ENCODE results near the gene NDUFS6. TPM values are rescaled to one million over a fixed set of nuclear protein-coding genes. Genes with fewer than 3 reads are reported as not detected.

NDUFS6 gene
- total and polyA plus RNA-seq, 2 of the 4 experiments (the other 2 are of a cell fraction), result 10.4 to 69.0 TPM

- peak; percentile 92 for DNase-seq
- 56% methylated on average over 2 of the region's 8 CpGs; no CpG with 5 or more reads in 1 of the 2 experiments for WGBS, 2 experiments (ENCODE audit: extremely low coverage in 2 of 2, insufficient read length in 1 of 2)
- Histone ChIP-seq H4K20me1 (ENCODE audit: insufficient read depth, low read length) (no peaks in the 10 kb centered on the region), H4K5ac (ENCODE audit: low read depth, low read length) (peak overlapping the region; percentile 41; the same call in 1 of the 2 replicates), H3K4me1 (ENCODE audit: control insufficient read depth, insufficient read depth, low read length) (peaks cover 26% of the 10 kb centered on the region), H2AK9ac (replicated peaks; ENCODE audit: low read depth, low read length, poor library complexity) (no peak overlapping the region), H3K27ac (ENCODE audit: insufficient read depth, low read length) (peak overlapping the region; percentile 18), H3K4me2 (ENCODE audit: low read depth, low read length) (no peak overlapping the region), H2BK120ac (ENCODE audit: low read depth, low read length) (peak overlapping the region; percentile 96), H3K23ac (ENCODE audit: low read depth, low read length) (0 out of 2 replicates have a peak overlapping the region, but pooled peaks have one; percentile 1), H3K18ac (ENCODE audit: low read depth, low read length) (peak overlapping the region; percentile 67; the same call in 1 of the 2 replicates), H3K27me3 (ENCODE audit: control insufficient read depth, insufficient read depth, low read length) (no peaks in the 10 kb centered on the region), H3K9me1 (ENCODE audit: insufficient read depth, low read length) (peaks cover 12% of the 10 kb centered on the region), H2BK20ac (ENCODE audit: low read depth, low read length) (peak overlapping the region; percentile 30; the same call in 1 of the 2 replicates), H3K9me3 (ENCODE audit: control insufficient read depth, insufficient read depth, low read length) (no peaks in the 10 kb centered on the region), H3K4ac (ENCODE audit: low read depth, low read length) (peak overlapping the region; percentile 34), H2BK5ac (ENCODE audit: low read depth, low read length, poor library complexity, severe bottlenecking) (peak overlapping the region; percentile 99), H3K36me3 (ENCODE audit: control insufficient read depth, insufficient read depth, low read length) (peaks cover 22% of the 10 kb centered on the region), H3K4me3 (ENCODE audit: insufficient read depth, low read depth, low read length) (no peak overlapping the region), H3K79me1 (ENCODE audit: low read depth in 1 of 2, low read length in 2 of 2) (peaks cover 9 to 54% of the 10 kb centered on the region in 2 experiments; a peak in 3 of 4 replicates), H4K91ac (ENCODE audit: insufficient read depth, low read depth, low read length) (peak overlapping the region; percentile 35), H4K8ac (ENCODE audit: low read depth in 2 of 2, low read length in 2 of 2) (peak overlapping the region; percentile 39 to 52; a peak in 3 of 4 replicates), H3K14ac (replicated peaks; ENCODE audit: low read depth, low read length) (no peak overlapping the region), H2AFZ (replicated peaks; ENCODE audit: low read length, poor library complexity) (peak overlapping the region; percentile 0), H3K9ac (ENCODE audit: low read depth, low read length) (no peak overlapping the region), H2BK15ac (ENCODE audit: low read depth, low read length) (0 out of 3 replicates have a peak overlapping the region, but pooled peaks have one; percentile 4), H2AK5ac (ENCODE audit: low read depth, low read length) (peak overlapping the region; percentile 81), H3K56ac (ENCODE audit: extremely low read depth, insufficient read depth, low read length) (no peak overlapping the region)
- no TSS peak for BruUV-seq (replicated peaks)
- in situ Hi-C loops (cut with MboI; ENCODE audit: low sequenced_read_pairs) (loop anchor here (25.0 kb wide), 1 partner anchor 831 kb away; no protein-coding TSS in a partner anchor), intact Hi-C loops (cut with micrococcal nuclease) (no loop called here), dilution Hi-C loops (cut with HindIII; ENCODE audit: low sequenced_read_pairs, unreplicated experiment) (no loop called here)
- ATAC-seq (ENCODE audit: low read depth), result peak; percentile 25
- POLR2A ChIA-PET (ENCODE audit: unreplicated experiment), result no interaction called here
- CTCF ChIA-PET, result interaction anchor here (1.2 kb wide), 1 partner anchor 30 kb away, joined by 3 read pairs; no protein-coding TSS in a partner anchor
- TF ChIP-seq MAFK (IDR thresholded peaks at IDR 0.05; ENCODE audit: low read depth, low read length), result peak; percentile 47; the same call in 1 of the 2 replicates
- TF ChIP-seq FOS (IDR thresholded peaks at IDR 0.05; ENCODE audit: low read depth, low read length), result peak; percentile 35; the same call in 1 of the 2 replicates
- peak; percentile 55; the same call in 1 of the 2 replicates for TF ChIP-seq CEBPB (IDR thresholded peaks at IDR 0.05; ENCODE audit: low read depth, low read length)
- TF ChIP-seq MAZ (IDR thresholded peaks at IDR 0.05; ENCODE audit: borderline replicate concordance, low read depth, low read length), result peak; percentile 68; the same call in 1 of the 2 replicates
- no peak for TF ChIP-seq USF2 (IDR thresholded peaks at IDR 0.05; ENCODE audit: low read depth, low read length)
Observed at GRCh38 chr5:1792842-1793266, 8.4 kb upstream of the NDUFS6 start.

All from IMR-90 (cell line).